Small intestine (tissue), 7 donors: ENCODE results near the gene SEMA5A. TPM values are rescaled to one million over a fixed set of nuclear protein-coding genes. Genes with fewer than 3 reads are reported as not detected.

Experiments
- DNase-seq, 2 donors: peaks; one replicate each; pipeline versions ENCODE4 v3.0.0 to v3.0.0-alpha.2; 2013
- FAIRE-seq: peaks from 2 replicates; lab custom pipeline; 2012; peaks lifted over from hg19 to GRCh38; lab: Jason Lieb, UNC
- H3K27ac ChIP-seq, 3 donors: one replicate each; pipeline ENCODE4 v1.5.1; 2013; ENCODE audit warnings: low read length in 2 of 3, mild to moderate bottlenecking in 2 of 3, control low read depth in 1 of 3, inconsistent platforms in 1 of 3, low read depth in 1 of 3, moderate library complexity in 1 of 3
- H3K27me3 ChIP-seq, 3 donors: one replicate each; pipeline ENCODE4 v1.6.1; 2013; ENCODE audit warnings: low read length in 3 of 3, inconsistent platforms in 1 of 3; ENCODE audit not compliant: control insufficient read depth in 3 of 3, insufficient read depth in 3 of 3
- H3K36me3 ChIP-seq, 3 donors: one replicate each; pipeline ENCODE4 v1.6.1; 2013; ENCODE audit warnings: low read length in 3 of 3, inconsistent platforms in 1 of 3, low read depth in 1 of 3, mild to moderate bottlenecking in 1 of 3, moderate library complexity in 1 of 3; ENCODE audit not compliant: control insufficient read depth in 3 of 3, insufficient read depth in 2 of 3
- H3K4me1 ChIP-seq, 3 donors: one replicate each; pipeline ENCODE4 v1.6.1; 2013; ENCODE audit warnings: low read length in 2 of 3, inconsistent platforms in 1 of 3, low read depth in 1 of 3, mild to moderate bottlenecking in 1 of 3, moderate library complexity in 1 of 3; ENCODE audit not compliant: control insufficient read depth in 3 of 3, insufficient read depth in 2 of 3
- H3K4me3 ChIP-seq, 3 donors: one replicate each; pipeline ENCODE4 v1.5.1; 2013; ENCODE audit warnings: low read length in 3 of 3, control low read depth in 1 of 3, inconsistent platforms in 1 of 3, low read depth in 1 of 3, mild to moderate bottlenecking in 1 of 3, moderate library complexity in 1 of 3
- H3K9me3 ChIP-seq, 2 donors: one replicate each; pipeline ENCODE4 v1.6.1; 2013; ENCODE audit warnings: low read depth in 1 of 2, low read length in 1 of 2; ENCODE audit not compliant: control insufficient read depth in 2 of 2, insufficient read depth in 1 of 2
- WGBS, 3 donors: extraction: QIAGEN DNeasy Blood & Tissue Kit; methylation state at CpG; one replicate each; pipeline ENCODE4 v1.1.7; 2013; 5-methylcytosine and 5-hydroxymethylcytosine counted together
- polyA plus RNA-seq, 4 donors: library from polyadenylated mRNA; stranded (reverse) in 3 of 4; unstranded in 1 of 4; fragments of 200-250 nt in 3 of 4; fragments of 120-200 nt in 1 of 4; gene quantifications; one replicate each; pipeline versions ENCODE4 v1.2.1 to v1.2.3, GENCODE V29; 2013
- donor health status: healthy with polysubstance abuse.
- donor health status: control.
- donor health status: control.
- donor health status: Bipolar disorder and iron deficiency.
- donor health status: healthy.

SEMA5A gene
- polyA plus RNA-seq, 4 donors = 0.45 to 11.1 (median 1.2) TPM

- H3K27me3 ChIP-seq = no peaks in the 10 kb centered on the region
- H3K4me1 ChIP-seq = no peaks in the 10 kb centered on the region
- no peak for DNase-seq
- H3K27ac ChIP-seq = no peak overlapping the region
- 93 to 94% (median 94%) methylated on average over 2 of the region's 2 CpGs for WGBS, 3 donors
- no peak overlapping the region for H3K4me3 ChIP-seq
- H3K36me3 ChIP-seq = peaks cover 0 to 10% (median 0%) of the 10 kb centered on the region in 3 donors
- FAIRE-seq = no peak
- no peaks in the 10 kb centered on the region for H3K9me3 ChIP-seq
Measured at GRCh38 chr5:9157811-9158210, 388.1 kb downstream of the SEMA5A start.

GRCh38 chr5:9157020-9157419 is 388.9 kb downstream of the SEMA5A start:
- H3K36me3 ChIP-seq = peaks cover 0 to 10% (median 0%) of the 10 kb centered on the region in 3 donors
- 76 to 85% (median 76%) methylated on average over 4 to 5 of the region's 5 CpGs for WGBS, 3 donors
- DNase-seq = no peak
- FAIRE-seq = no peak
- H3K4me3 ChIP-seq = no peak overlapping the region
- H3K9me3 ChIP-seq = no peaks in the 10 kb centered on the region
- no peaks in the 10 kb centered on the region for H3K27me3 ChIP-seq
- no peak overlapping the region for H3K27ac ChIP-seq
- H3K4me1 ChIP-seq = no peaks in the 10 kb centered on the region

GRCh38 chr5:9156282-9156681 is 389.6 kb downstream of the SEMA5A start:
- Histone ChIP-seq H3K27ac (no peak overlapping the region), H3K9me3 (no peaks in the 10 kb centered on the region), H3K4me3 (no peak overlapping the region), H3K4me1 (no peaks in the 10 kb centered on the region), H3K27me3 (no peaks in the 10 kb centered on the region), H3K36me3 (peaks cover 0 to 10% (median 0%) of the 10 kb centered on the region in 3 donors)
- FAIRE-seq (no peak), DNase-seq (peak; percentile 14 to 16)
- 84 to 93% (median 88%) methylated on average over 2 of the region's 2 CpGs for WGBS, 3 donors

GRCh38 chr5:9151684-9152427 is 394.0 kb downstream of the SEMA5A start:
- H3K36me3 ChIP-seq = peaks cover 0 to 13% (median 0%) of the 10 kb centered on the region in 3 donors
- 66 to 79% (median 78%) methylated on average over 6 of the region's 6 CpGs for WGBS, 3 donors
- no peak for FAIRE-seq
- no peaks in the 10 kb centered on the region for H3K4me1 ChIP-seq
- no peak overlapping the region for H3K4me3 ChIP-seq
- H3K27me3 ChIP-seq = no peaks in the 10 kb centered on the region
- H3K27ac ChIP-seq = no peak overlapping the region
- DNase-seq = no peak
- H3K9me3 ChIP-seq = no peaks in the 10 kb centered on the region

GRCh38 chr5:9149988-9150387 is 395.9 kb downstream of the SEMA5A start:
- DNase-seq (no peak), FAIRE-seq (no peak)
- H3K4me3 ChIP-seq = no peak overlapping the region
- H3K27me3 ChIP-seq = no peaks in the 10 kb centered on the region
- H3K27ac ChIP-seq = no peak overlapping the region
- H3K9me3 ChIP-seq = peaks cover 0 to 5% of the 10 kb centered on the region in 2 donors
- H3K36me3 ChIP-seq = peaks cover 0 to 13% (median 0%) of the 10 kb centered on the region in 3 donors
- no peaks in the 10 kb centered on the region for H3K4me1 ChIP-seq
- 48 to 71% (median 59%) methylated on average over 1 of the region's 1 CpG for WGBS, 3 donors

GRCh38 chr5:9148242-9148641 is 397.6 kb downstream of the SEMA5A start:
- Histone ChIP-seq H3K36me3 (peaks cover 0 to 8% (median 0%) of the 10 kb centered on the region in 3 donors), H3K9me3 (peaks cover 0 to 12% of the 10 kb centered on the region in 2 donors), H3K27me3 (no peaks in the 10 kb centered on the region), H3K4me3 (no peak overlapping the region), H3K27ac (no peak overlapping the region), H3K4me1 (no peaks in the 10 kb centered on the region)
- FAIRE-seq = no peak
- no peak for DNase-seq
- 79 to 97% (median 87%) methylated on average over 4 of the region's 4 CpGs for WGBS, 3 donors

GRCh38 chr5:9140711-9141110 is 405.2 kb downstream of the SEMA5A start:
- no peak for FAIRE-seq
- H3K9me3 ChIP-seq = peaks cover 0 to 12% of the 10 kb centered on the region in 2 donors

GRCh38 chr5:9140202-9140601 is 405.7 kb downstream of the SEMA5A start:
- H3K4me1 ChIP-seq = no peaks in the 10 kb centered on the region
- no peak overlapping the region for H3K27ac ChIP-seq
- peaks cover 0 to 9% (median 0%) of the 10 kb centered on the region in 3 donors for H3K36me3 ChIP-seq
- FAIRE-seq (no peak), DNase-seq (no peak)
- no peaks in the 10 kb centered on the region for H3K27me3 ChIP-seq
- peaks cover 0 to 9% of the 10 kb centered on the region in 2 donors for H3K9me3 ChIP-seq
- WGBS, 3 donors = 77 to 87% (median 81%) methylated on average over 4 of the region's 4 CpGs
- H3K4me3 ChIP-seq = no peak overlapping the region

More at GRCh38 chr5:9140711-9141110, 405.2 kb downstream of the SEMA5A start:
- Histone ChIP-seq H3K4me1 (no peaks in the 10 kb centered on the region), H3K36me3 (peaks cover 0 to 7% (median 0%) of the 10 kb centered on the region in 3 donors), H3K4me3 (no peak overlapping the region), H3K27ac (no peak overlapping the region), H3K27me3 (no peaks in the 10 kb centered on the region)
- DNase-seq = no peak
- 64 to 79% (median 69%) methylated on average over 5 of the region's 5 CpGs for WGBS, 3 donors
